RWPE1 (cell line): ENCODE data around the gene SNAPC1.

ENCODE experiments used
- CTCF ChIA-PET: fragments of 350-600 bp; sonication (Branson Sonifier 250); formaldehyde crosslinking; extraction: SDS; loops from one replicate; lab custom pipeline; 2021; lab: Yijun Ruan, JAX
- POLR2A ChIA-PET: fragments of 400-600 bp; formaldehyde crosslinking; extraction: SDS; loops from one replicate; lab custom pipeline; 2020; ENCODE audit warnings: antibody characterized with exemption; ENCODE audit not compliant: low non-redundant PET; lab: Yijun Ruan, JAX
- DNase-seq: peaks from one replicate; pipeline ENCODE4 v3.0.0; 2012; ENCODE audit warnings: low spot score
- H3K27ac ChIP-seq: fragments of 450-650 bp; 2 replicates; pipeline ENCODE4 v1.5.1; 2017
- CTCF ChIP-seq: fragments of 450-650 bp; conservative IDR thresholded peaks from 2 replicates; pipeline ENCODE4 v1.5.1; 2017; ENCODE audit warnings: low read depth, mild to moderate bottlenecking

Gene SNAPC1, protein sequence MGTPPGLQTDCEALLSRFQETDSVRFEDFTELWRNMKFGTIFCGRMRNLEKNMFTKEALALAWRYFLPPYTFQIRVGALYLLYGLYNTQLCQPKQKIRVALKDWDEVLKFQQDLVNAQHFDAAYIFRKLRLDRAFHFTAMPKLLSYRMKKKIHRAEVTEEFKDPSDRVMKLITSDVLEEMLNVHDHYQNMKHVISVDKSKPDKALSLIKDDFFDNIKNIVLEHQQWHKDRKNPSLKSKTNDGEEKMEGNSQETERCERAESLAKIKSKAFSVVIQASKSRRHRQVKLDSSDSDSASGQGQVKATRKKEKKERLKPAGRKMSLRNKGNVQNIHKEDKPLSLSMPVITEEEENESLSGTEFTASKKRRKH

GRCh38 chr14:61761959-61762786 lies at the start of gene SNAPC1:
TSS of gene SNAPC1 (plus strand) at chr14:61762420. CDS start at chr14:61762461, 41 bp downstream.
- DNase-seq, result peak; percentile 98
- CTCF ChIA-PET, result interaction anchor here (0.6 kb wide), 1 partner anchor 21 kb away, joined by 3 read pairs; no protein-coding TSS in a partner anchor
- POLR2A ChIA-PET, result interaction anchor here (1.0 kb wide), 1 partner anchor 423 kb away, joined by 3 read pairs; no protein-coding TSS in a partner anchor
- TF ChIP-seq CTCF, result no peak
- peak within 1 kb of the TSS; percentile 83 for H3K27ac ChIP-seq

GRCh38 chr14:61713724-61714437 lies 48.3 kb upstream of the SNAPC1 start:
- ChIA-PET CTCF (interaction anchor here (1.0 kb wide), 1 partner anchor 29 kb away, joined by 3 read pairs; no protein-coding TSS in a partner anchor), POLR2A (no interaction called here)
- H3K27ac ChIP-seq, result peak overlapping the region; percentile 40; the same call in 1 of the 2 replicates
- no peak for DNase-seq
- TF ChIP-seq CTCF, result no peak

- DNase-seq, result no peak
- H3K27ac ChIP-seq, result no peak overlapping the region
- ChIA-PET CTCF (no interaction called here), POLR2A (no interaction called here)
- TF ChIP-seq CTCF, result no peak
These were observed 45.3 kb upstream of the SNAPC1 start for GRCh38 chr14:61716956-61717355.

DNA sequence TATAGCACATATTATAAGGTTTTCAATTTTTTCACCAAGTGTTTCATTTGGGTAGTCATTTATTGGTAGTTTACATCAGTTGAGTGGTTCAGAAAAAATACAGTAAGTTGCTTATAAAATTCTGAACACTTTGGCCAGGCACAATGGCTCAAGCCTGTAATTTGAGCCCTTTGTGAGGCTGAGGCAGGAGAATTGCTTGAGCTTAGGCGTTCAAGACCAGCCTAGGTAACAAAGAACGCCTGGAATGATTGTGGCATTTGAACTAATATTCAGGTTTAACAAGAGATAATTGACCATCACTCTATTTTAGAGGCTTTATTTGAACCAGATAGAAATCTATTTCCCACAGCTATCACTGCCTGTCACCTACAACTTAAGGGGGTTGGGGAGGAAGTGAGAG lies 44.2 kb upstream of the SNAPC1 start:
- POLR2A ChIA-PET, result no interaction called here
- DNase-seq, result no peak
- no peak overlapping the region for H3K27ac ChIP-seq
- CTCF ChIA-PET, result no interaction called here
- no peak for TF ChIP-seq CTCF

- no peak for TF ChIP-seq CTCF
- DNase-seq, result no peak
- ChIA-PET POLR2A (no interaction called here), CTCF (interaction anchor here (0.7 kb wide), 2 partner anchors 104 to 241 kb away, joined by 3 to 6 read pairs; no protein-coding TSS in a partner anchor)
- no peak overlapping the region for H3K27ac ChIP-seq
These were observed 42.6 kb upstream of the SNAPC1 start for GRCh38 chr14:61719344-61720293.
